Measurements from ENCODE around the gene MAPK10.

GRCh38 chr4:86313656-86314055 lies 46.2 kb downstream of the MAPK10 start:
- TF ChIP-seq POLR2A (IDR thresholded peaks at IDR 0.05) (no peak), CTCF (IDR thresholded peaks at IDR 0.05) (no peak)
